Measurements from ENCODE around the gene SEMA3B. TPM values are rescaled to one million over a fixed set of nuclear protein-coding genes. Genes with fewer than 3 reads are reported as not detected.
"Not testable (repeated sequence)": the region's sequence is repeated elsewhere in the genome, so short reads cannot be mapped to it uniquely, and the experiment has no call there.

SEMA3B gene
- total RNA-seq, 1 experiment from 2014 or later = 6.1 TPM

DNA sequence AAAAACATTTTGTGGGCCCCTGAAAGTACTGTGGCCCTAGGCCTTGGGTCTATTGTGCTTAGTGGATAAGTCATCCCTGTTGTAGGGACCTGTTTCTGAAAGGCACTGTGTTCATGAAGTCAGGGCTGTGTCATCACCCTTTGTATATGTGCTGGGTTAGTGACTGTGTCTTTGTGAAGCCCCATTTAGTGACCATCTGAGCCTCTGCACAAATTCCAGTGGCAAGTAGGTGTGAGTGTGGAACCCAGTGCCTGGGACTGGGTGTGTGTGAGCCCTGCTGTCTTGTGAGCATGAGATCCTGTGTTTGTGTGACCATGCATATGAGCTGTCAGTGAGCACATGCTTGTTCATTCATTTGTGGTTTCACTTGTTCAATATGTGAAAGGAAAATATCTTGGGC is 35.7 kb downstream of the SEMA3B start:
- no peak for DNase-seq (ENCODE audit: extremely low read depth, low read depth)

DNA sequence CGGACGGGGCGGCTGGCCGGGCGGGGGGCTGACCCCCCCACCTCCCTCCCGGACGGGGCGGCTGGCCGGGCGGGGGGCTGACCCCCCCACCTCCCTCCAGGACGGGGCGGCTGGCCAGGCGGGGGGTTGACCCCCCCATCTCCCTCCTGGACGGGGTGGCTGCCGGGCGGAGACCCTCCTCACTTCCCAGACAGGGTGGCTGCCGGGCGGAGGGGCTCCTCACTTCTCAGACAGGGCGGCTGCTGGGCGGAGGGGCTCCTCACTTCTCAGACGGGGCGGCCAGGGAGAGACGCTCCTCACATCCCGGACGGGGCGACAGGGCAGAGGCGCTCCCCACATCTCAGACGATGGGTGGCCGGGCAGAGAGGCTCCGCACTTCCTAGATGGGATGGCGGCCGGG is 43.1 kb downstream of the SEMA3B start:
- DNase-seq (ENCODE audit: extremely low read depth, low read depth) = not testable (repeated sequence)

DNA sequence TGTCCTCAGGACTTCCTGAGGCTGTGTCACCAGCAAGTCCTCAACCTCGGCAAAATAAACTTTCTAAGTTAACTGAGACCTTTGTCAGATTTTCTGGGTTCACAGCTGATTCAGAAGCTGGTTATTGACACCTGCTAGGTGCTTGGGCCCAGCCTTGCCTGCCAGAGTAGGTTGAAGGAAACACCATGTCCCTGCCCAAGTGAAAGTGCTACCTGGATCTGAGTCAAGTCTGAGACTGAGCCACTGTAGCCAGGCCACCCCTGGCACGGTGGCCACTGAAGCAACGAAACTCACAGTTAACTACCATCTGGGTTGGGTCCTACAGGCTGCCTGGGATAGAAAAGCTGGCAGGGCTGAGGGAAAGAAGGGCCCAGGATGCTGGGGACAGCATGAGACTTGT is 45.4 kb downstream of the SEMA3B start:
- no peak for DNase-seq (ENCODE audit: extremely low read depth, low read depth)

DNA sequence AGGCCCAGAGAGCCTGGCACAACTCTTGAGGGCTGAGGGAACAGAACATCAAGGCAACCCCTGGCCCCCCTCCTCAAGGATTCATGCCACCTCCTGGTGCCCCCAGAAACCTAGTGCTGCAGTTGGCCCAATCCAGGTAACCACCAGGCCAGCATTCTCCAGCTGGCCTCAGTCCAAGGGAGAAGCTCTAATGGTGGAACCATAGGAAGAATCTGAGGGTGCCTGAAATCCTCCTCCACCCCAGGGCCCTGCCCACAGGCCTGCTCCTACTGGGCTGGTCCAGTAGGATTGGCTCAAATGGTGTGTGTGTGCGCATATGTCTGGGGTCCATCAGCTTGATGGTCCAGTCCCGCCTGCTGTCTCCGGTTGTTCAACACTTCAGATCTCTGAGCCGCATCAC is 45.9 kb downstream of the SEMA3B start:
- DNase-seq (ENCODE audit: extremely low read depth, low read depth) = no peak

DNA sequence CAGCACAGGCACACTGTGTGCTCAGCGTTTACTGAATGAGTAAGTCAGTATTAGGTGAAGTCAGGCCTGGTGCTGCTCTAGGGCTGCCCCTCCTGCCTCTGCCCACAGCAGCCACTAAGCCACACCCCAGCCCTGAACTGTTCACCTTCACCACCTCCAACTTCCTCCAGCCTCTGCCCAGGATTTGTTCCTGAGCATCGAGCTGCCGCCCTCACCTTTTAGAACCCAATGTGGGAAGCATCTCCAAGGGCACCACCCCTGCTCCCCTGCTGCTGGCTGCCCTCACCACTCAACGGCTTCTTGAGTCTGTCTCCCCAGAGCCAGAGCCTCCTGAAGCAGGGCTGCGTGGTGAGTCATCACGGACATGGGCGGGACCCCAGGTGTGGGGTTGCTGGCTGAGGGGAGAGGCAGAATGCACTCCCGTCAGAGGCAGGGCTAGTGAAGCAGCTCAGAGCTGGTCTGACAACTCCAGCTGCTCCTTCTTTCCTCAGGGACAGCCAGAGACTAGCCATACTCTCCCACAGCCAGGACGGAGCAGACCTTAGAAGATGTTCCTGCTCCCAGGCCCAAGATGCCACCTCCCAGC is 47.8 kb downstream of the SEMA3B start:
- DNase-seq (ENCODE audit: extremely low read depth, low read depth) = no peak

DNA sequence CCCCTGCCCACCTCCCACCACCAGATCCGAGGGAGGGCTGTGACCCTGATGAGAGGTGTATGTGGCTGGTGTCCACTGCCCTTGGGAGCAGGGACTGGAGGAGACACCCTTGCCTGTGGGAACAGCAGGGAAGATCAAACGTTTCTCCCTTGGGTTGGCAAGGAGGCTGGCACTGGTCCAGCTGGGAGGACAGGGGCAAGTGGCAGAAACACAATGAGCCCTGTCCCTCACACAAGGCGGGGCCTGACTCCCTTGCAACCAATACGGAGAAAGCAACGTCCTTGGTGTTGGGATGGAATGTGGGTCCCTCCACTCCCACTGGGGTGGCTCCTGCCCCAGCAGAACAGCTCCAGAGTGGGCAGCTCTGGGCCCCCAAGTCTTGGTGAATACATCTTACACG is 48.4 kb downstream of the SEMA3B start:
- DNase-seq (ENCODE audit: extremely low read depth, low read depth) = no peak

DNA sequence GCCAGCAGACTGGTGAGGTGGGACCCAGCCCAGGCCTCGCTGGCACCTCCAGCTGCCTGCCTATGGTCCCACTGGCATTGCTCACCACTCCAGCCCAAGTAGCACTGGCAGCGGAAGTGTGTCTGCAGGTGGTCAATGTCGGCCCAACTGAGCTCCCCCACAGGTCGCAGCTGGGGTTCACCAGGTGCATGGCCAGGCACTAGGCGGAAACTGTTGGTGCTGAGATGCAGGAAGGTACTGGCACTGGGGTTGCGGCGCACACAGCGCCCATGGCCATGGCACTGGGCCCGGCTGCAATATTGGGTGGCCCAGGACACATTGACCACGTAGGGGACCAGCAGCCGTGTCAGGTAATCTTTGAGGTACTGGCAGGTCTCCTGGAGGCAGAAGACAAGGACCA is 49.2 kb downstream of the SEMA3B start:
- no peak for DNase-seq (ENCODE audit: extremely low read depth, low read depth)

DNA sequence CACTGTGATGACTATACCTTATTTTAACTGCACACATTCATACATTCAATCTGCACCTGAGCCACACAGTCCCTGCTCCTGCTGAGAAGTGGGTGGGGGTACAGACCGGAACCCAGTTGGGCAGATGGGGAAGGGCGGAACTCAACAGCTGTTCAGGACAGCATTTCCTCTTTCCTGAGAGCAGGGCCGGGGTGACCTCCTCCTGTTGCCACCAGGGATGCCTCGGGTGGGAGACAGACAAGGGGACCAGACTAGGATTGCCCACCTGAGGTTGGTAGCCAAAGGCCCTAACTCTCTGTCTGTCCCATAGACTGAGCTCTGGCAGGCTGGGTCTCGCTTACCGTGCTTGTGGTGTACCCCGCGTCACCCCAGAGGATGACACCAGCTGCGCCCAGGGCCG is 49.7 kb downstream of the SEMA3B start:
- no peak for DNase-seq (ENCODE audit: extremely low read depth, low read depth)

DNA sequence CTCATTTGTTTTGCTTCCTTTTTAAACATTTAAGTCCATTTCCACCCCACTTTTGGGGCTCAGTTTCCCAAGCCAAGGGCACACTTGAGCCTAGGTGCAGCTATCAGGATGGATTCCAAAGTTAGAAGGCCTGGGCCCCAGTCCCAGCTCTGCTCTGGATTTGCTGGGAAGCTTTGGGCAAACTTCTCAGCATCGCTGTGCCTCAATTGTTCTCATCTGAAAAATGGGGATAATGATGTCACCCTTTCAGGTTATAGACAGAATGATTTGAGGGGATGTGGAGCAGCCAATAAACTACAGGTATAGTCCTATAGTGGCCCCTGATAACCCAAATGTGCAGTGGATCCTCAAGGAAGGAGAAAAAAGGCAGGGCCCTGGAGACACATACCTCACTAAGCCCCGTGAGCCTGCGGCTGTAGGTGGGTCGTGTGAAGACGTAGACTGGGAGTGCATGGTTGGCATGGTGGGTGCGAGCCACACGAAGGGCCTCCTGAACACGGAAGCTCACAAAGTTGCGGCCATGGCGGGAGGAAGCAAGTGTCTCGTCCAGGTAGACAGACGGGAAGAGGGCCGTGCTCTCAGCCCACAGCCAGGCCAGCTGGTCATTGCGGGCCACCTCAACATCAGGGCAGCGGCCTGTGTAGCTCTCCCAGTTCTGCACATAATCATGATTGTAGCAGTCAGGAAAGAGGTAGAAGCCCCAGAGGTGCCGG is 50.4 kb downstream of the SEMA3B start:
- no peak for DNase-seq (ENCODE audit: extremely low read depth, low read depth)

DNA sequence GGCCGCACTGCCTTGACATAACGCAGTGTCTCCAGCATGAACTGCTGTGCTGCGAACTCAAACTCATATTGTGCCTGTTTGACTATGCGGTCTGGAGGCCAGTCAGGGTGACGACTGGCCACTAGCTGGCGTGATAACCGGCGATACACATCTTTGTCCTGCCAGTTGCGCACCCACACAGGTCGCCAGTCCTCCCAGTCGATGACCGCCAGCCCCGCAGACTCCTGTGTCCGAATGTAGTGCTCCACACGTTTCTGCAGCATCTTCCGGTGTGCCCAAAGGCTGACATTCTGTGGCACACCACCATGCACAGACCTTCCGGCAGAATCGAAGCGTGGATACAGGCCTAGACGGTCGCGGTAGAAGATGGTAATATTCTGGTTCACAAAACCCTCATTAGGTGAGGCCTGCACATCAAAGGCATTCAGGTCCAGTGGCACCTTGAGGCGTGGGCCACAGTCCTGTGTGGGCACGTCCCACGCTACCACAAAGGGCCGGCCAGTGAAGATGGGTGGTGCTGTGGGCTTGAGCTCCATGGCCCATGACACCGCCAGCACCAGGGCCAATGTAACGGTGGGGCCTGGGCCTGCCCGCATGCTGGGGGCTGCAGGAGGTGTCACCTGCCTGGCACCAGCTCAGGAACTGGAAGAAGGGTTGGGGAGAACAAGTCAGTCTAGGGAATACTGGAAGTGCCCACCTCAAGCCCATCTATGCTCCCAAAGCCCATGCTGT is 51.1 kb downstream of the SEMA3B start:
- DNase-seq (ENCODE audit: extremely low read depth, low read depth) = no peak

DNA sequence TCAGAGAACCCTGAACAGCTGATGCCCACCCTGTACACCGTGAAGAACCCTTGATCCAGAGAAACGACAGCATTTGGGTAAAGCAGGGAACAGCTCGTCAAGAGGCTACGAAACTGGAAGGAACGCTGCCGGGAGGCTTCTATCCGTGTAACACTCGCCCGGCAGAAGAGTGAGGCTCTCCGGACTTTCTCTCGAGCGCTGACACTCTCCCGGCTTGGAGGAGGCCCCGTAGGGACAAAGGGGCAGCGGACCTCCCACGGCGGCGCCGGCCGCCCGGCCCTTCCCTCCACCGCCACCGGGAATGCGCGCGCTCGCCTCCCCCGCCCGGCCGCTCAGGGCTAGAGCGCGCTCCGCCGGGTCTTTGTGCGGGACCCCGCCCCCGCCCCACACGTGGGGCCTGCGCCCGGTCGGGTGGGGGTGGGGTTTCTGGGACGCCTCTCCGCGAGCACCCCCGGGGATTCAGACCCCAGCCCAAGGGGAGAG is 51.9 kb downstream of the SEMA3B start:
- peak; percentile 56 for DNase-seq (ENCODE audit: extremely low read depth, low read depth)

DNA sequence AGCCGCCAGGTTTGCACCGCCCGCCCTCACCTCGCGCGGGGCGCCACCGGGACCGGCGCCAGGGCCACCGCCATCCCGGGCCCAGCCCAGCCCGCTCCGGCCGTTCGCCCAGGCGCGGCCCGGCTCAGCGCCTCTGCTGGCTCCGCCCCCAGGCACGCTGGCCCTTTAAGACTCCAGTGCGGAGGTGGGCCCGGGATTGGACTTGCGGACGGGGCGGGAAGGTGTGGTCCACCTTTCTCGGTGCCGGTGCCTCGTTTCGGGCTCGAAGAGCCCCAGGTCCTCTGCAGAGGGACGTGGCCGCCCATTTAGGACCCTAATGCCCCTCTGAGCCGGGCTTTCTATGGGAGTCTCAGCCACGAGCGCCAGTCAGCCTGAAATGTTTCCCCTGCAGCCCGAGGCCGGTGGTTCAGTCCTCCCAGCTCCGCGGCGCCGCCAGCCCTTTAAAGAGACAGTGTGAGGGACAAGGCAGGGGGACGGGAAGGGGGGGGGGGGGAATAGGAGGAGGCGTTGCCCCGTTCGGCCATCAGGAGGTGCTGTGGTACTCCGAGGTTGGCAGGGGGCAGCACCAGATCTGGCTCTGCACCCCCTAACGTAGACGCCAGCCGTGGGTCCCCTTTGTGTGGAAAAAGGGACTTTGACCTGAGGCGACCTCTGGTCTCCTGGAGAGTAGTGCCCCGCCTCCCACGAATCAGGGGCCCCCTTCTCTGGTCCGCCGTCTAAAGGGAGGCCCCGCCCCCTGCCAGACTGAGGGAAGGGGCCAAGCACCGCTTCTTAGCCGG is 52.6 kb downstream of the SEMA3B start:
- peak; percentile 77 for DNase-seq (ENCODE audit: extremely low read depth, low read depth)

DNA sequence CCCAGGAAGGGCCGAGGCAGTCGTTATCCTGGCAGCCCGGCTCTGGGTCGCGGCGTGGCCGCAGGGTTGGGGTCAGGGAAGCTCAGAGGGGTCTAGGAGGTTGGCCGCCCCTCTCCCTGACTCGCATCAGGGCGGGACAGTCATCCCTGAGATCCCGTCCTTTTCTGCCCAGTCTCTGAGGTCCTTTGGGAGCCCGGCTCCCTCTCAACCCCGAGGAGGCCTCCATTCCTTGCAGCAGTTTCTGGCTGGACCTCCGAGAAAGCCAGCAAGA is 53.1 kb downstream of the SEMA3B start:
- no peak for DNase-seq (ENCODE audit: extremely low read depth, low read depth)

DNA sequence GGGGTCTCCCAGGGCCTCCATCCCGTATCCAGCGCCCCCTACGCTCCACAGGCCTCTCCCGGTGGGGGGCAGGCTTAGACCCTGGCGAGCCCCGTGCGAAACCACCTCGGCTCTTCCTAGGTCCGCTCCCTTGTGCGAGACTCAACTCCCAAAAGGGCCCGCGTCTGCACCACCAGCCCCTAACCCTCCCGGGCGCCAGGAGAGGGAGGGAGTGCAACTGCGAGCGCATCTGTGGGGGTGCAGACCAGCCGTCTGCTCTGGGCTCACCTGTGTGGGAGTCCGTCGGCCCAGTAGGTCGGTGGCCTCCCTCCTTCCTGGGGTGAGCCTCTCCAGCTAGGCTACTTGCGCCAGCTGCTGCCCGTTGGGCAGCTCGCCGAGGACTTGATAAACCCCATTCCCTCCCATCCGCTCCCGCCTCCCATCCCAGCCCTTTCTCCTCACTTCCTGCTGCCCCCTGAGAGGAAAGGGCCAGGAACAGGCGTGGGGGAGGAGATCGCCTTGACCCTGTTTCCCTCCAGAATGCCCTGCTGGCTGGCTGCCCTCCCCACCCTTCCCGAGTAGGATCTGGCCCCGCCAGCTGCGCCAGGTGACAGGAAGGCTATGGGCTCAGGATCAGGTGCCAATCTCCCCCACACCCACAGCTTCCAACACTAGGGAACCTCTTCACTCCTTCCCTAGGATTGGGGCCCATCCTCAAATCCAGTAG is 53.6 kb downstream of the SEMA3B start, which contains the start of gene HYAL2:
Gene HYAL2, minus strand, starts transcription at position 360 of the 706 bp plus-strand sequence. CDS start 2,256 bp downstream, outside the sequence.
- no peak for DNase-seq (ENCODE audit: extremely low read depth, low read depth)

DNA sequence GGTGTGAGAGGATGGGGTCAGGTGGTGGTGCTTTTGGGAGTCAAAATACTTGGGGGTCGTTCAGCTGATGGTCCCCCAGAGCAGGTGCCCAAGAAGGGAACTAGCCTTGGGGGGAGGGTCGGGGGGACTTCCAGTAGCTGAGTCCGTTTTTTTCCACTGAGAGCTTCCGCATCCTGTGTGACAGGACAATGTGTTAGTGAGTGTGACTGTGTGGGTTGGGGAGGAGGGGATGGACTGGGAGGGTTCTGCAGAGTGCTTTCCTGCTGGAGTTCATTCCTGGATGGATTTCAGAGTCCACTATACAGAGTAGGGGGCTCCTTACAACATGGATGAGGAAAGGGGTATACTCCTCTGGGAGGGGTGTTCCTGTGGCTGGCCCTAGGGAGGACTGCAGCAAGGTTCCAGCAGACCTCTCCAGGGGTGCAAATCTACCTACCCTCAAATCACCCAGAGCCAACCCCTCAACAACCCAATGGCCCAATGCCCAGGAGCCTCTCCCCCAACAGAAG is 54.2 kb downstream of the SEMA3B start:
- no peak for DNase-seq (ENCODE audit: extremely low read depth, low read depth)

DNA sequence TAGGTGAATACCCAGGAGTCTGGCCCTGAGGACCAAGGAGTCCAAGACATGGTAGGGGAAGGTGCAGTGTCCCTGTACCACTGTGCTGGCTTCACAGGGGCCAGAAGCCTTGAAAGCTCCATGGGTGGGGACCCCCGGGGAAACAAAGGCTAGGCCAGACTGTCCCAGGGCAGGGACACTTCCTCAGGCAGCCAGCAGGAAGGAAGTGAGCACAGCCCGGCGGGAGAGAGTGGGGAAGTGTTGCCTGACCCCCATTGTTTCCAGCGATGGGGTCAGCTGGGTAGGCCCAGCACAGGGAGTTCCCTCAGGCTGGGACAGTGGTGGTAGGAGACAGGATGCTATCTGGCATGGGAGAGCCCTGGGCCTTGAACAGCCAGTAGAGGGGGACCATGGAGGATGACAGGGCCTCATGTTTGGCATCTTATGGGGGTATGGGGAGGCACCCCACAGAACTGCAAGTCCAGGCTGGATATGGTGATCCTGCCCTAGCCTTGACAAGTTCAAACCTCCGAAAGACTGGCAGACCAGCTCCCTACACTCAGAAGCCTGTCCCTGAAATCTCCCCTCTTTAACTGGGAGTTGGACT is 54.8 kb downstream of the SEMA3B start:
- DNase-seq (ENCODE audit: extremely low read depth, low read depth) = no peak

DNA sequence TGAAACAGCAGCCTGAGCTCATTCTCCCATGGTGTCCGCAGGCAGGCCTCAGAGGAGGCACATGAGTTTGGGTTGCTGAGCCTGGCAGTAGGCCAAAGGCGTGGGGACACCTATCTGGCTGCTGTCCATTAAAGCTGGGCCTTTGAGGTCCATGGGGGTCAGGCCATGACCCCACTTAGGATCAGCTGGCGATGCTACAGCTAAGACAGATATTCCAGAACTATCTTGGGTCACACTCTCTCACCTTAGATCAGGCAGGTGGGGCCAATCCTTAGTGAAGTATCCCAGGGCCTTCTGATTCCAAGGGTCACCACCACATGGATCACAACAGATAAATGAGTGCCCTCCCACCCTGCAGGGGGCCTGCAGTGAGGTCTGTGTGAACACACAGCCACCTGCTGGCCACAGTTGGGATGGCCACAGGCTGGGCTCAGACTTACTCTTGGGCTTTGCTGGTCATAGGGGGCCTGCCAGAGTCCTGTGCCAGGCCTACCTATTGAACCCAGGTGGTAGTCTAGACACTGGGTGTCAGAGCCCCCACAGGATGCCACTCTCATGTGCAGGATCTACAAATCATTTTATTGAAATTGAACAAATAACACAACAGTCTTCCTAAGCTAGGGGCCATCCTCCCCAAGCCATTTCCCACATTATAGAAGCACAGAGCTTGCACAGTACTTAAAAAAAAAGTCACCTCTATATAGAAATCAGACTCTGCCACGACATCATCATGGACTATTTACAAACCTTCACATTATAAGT is 55.6 kb downstream of the SEMA3B start:
- DNase-seq (ENCODE audit: extremely low read depth, low read depth) = peak; percentile 54

DNA sequence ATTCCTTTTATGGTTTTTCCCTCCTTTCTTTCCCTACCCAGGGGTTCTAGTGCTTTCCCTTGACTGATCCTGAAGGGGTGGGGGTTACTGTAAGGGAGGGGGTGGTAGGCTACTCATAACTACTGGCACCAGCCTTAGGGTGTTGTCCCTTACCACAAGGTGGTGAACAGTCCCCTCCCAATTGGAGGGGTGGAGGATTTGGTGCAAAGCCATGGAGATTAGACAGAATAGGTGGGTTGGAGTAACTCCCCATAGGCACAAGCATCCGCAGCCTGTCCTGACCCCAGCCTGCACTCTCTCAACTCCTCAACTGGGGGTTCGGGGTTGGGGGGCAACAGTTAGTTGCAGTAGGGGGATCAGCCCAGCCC is 56.1 kb downstream of the SEMA3B start:
- DNase-seq (ENCODE audit: extremely low read depth, low read depth) = no peak

DNA sequence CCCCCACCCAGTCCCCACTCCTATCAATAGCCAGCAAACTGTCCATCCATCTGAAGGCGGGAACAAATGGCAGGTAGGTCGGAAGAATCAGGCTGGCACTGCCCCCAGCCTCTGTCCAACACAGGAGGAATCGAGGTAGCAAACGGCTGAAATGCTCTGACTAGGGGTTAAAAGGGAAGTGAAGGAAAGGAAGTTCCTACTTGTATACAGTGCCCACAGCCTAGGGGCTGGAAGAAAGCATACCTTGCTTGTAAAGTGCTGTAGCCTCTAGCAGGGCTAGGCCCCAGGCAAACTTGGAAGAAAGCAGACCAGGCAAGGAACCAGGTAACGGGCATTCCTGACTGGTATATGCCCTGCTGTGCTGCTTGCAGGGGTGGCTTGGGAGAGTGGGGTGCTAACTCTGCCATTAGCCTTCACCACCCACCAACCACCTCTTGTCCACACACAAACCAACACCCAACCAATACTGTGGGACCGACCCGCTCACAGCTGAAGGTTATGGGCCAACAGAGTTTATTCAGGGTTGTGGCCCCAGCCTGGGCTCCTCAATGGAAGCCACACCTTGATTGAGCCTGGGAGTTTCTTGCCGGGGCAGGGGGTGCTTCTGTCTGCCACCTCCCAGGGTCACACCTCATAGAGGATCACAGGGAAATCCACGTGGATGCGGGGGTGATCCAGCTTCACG is 56.7 kb downstream of the SEMA3B start:
- no peak for DNase-seq (ENCODE audit: extremely low read depth, low read depth)

Measured in NCI-H460 (cell line).